ENCODE measurements around the gene PRR22.

DNA sequence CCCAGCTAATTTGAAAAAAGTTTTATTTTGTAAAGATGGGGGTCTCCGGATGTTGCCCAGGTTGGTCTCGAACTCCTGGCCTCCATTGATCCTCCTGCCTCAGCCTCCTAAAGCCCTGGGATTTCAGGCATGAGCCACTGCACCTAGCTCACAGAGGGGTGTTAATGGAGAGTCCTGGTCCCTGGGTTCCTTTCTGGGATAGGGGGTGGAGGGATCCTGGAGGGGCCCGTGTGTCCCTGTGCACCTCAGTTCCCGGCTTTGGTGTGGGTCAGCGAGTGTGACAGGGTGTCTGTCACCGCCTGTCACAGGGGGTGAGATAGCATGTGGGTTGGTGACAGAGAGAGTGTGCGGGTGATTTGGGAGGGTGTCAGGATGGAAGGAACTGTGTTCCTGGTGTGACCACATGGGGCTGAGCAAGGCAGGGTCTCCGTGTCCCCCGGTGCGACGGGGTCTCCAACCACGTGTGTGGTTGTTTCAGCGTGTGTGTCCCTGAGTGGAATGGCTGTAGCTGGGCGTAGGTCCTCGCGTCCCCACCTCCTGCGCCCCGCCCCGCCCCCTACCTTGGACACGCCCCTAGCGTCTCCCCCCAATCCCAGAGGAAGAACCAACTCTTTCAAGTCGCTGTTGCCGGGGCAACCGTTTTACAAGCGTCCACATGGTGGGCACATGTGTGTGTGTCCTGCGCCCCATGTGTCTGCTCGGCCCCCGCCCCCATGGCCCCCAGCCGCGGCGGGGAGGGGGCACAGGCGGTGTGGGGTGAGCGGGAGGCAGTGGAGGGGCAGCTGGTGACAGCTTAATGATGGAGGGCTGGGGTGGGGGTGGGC, 17.5 kb upstream of the PRR22 start:
- TF ChIP-seq, protein P1, sequence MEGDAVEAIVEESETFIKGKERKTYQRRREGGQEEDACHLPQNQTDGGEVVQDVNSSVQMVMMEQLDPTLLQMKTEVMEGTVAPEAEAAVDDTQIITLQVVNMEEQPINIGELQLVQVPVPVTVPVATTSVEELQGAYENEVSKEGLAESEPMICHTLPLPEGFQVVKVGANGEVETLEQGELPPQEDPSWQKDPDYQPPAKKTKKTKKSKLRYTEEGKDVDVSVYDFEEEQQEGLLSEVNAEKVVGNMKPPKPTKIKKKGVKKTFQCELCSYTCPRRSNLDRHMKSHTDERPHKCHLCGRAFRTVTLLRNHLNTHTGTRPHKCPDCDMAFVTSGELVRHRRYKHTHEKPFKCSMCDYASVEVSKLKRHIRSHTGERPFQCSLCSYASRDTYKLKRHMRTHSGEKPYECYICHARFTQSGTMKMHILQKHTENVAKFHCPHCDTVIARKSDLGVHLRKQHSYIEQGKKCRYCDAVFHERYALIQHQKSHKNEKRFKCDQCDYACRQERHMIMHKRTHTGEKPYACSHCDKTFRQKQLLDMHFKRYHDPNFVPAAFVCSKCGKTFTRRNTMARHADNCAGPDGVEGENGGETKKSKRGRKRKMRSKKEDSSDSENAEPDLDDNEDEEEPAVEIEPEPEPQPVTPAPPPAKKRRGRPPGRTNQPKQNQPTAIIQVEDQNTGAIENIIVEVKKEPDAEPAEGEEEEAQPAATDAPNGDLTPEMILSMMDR (conservative IDR thresholded peaks at IDR 0.05; ENCODE audit: low read length), result no peak
- TF ChIP-seq EZH2phosphoT487 (IDR thresholded peaks at IDR 0.05; ENCODE audit: borderline replicate concordance, low read depth, low read length), result no peak
